K562 (cell line): ENCODE data around the gene POLR2H. TPM values are rescaled to one million over a fixed set of nuclear protein-coding genes. Genes with fewer than 3 reads are reported as not detected.

Experiments used
- ASH1L ChIP-seq: fragments of 450-650 bp; IDR thresholded peaks from 2 replicates; pipeline ENCODE4 v1.6.1; 2018; ENCODE audit warnings: borderline replicate concordance, mild to moderate bottlenecking, low read depth; ENCODE audit not compliant: partially characterized antibody
- BRD9 ChIP-seq: fragments of 450-650 bp; IDR thresholded peaks from 2 replicates; pipeline ENCODE4 v1.6.1; 2018; ENCODE audit warnings: low read depth; ENCODE audit not compliant: partially characterized antibody
- CBX8 ChIP-seq: fragments of 200-600 bp; sonication (generic); IDR thresholded peaks from 2 replicates; pipeline ENCODE4 v1.6.1; 2012; ENCODE audit warnings: borderline replicate concordance, mixed run types, low read depth, mild to moderate bottlenecking, moderate library complexity, mixed read lengths, low read length, control low read depth, inconsistent platforms; ENCODE audit not compliant: poor library complexity, severe bottlenecking; ENCODE audit errors: extremely low read depth
- COPS2 ChIP-seq: fragments of 450-650 bp; conservative IDR thresholded peaks from 2 replicates; pipeline ENCODE4 v1.6.1; 2016; ENCODE audit warnings: mild to moderate bottlenecking, moderate library complexity
- CXXC5 ChIP-seq: fragments of 250-450 bp; sonication (Bioruptor Pico); IDR thresholded peaks from 2 replicates; pipeline ENCODE4 v1.8.0; 2022; ENCODE audit warnings: inconsistent platforms, mild to moderate bottlenecking, moderate library complexity
- ELK3 ChIP-seq: fragments of 450-650 bp; formaldehyde crosslinking; IDR thresholded peaks from 2 replicates; pipeline ENCODE4 v1.4.0; 2020; ENCODE audit warnings: mild to moderate bottlenecking
- FIP1L1 ChIP-seq: fragments of 200-400 bp; formaldehyde crosslinking; IDR thresholded peaks from 2 replicates; pipeline ENCODE4 v1.6.1; 2018; ENCODE audit warnings: mild to moderate bottlenecking, low read depth, low read length; ENCODE audit not compliant: poor library complexity, severe bottlenecking
- FOXO4 ChIP-seq: fragments of 450-650 bp; formaldehyde crosslinking; IDR thresholded peaks from 2 replicates; pipeline ENCODE4 v1.4.0; 2020; ENCODE audit warnings: mild to moderate bottlenecking, moderate library complexity
- HMGN3 ChIP-seq: IDR thresholded peaks from 2 replicates; pipeline ENCODE4 v1.6.1; 2011; ENCODE audit warnings: borderline replicate concordance, low read depth, mild to moderate bottlenecking, mixed read lengths, low read length; ENCODE audit not compliant: insufficient read length; ENCODE audit errors: extremely low read depth
- MTA3 ChIP-seq: fragments of 450-650 bp; formaldehyde crosslinking; IDR thresholded peaks from 2 replicates; pipeline ENCODE4 v1.6.1; 2017; ENCODE audit warnings: mild to moderate bottlenecking, borderline replicate concordance
- NFATC3 ChIP-seq: fragments of 450-650 bp; IDR thresholded peaks from 2 replicates; pipeline ENCODE4 v1.6.1; 2017; ENCODE audit warnings: mild to moderate bottlenecking
- NFYB ChIP-seq: IDR thresholded peaks from 2 replicates; pipeline ENCODE4 v1.6.1; 2011; ENCODE audit warnings: mild to moderate bottlenecking, moderate library complexity; ENCODE audit not compliant: insufficient read length; ENCODE audit errors: extremely low read depth
- SOX6 ChIP-seq: fragments of 450-650 bp; IDR thresholded peaks from 2 replicates; pipeline ENCODE4 v1.6.1; 2014; ENCODE audit warnings: mild to moderate bottlenecking
- TAF9B ChIP-seq: fragments of 450-650 bp; IDR thresholded peaks from 2 replicates; pipeline ENCODE4 v1.6.1; 2018; ENCODE audit warnings: mild to moderate bottlenecking; ENCODE audit not compliant: partially characterized antibody
- XRCC3 ChIP-seq: fragments of 450-650 bp; IDR thresholded peaks from 2 replicates; pipeline ENCODE4 v1.6.1; 2017; ENCODE audit warnings: mild to moderate bottlenecking, moderate library complexity
- ZC3H8 ChIP-seq: fragments of 450-650 bp; IDR thresholded peaks from 2 replicates; pipeline ENCODE4 v1.6.1; 2017
- ZNF239 ChIP-seq: fragments of 250-450 bp; sonication (Bioruptor Pico); IDR thresholded peaks from 2 replicates; pipeline ENCODE4 v1.4.0; 2020; ENCODE audit warnings: mild to moderate bottlenecking
- ZNF277 ChIP-seq: fragments of 250-450 bp; sonication (Bioruptor Pico); IDR thresholded peaks from 2 replicates; pipeline ENCODE4 v1.8.0; 2022; ENCODE audit warnings: inconsistent platforms, mild to moderate bottlenecking, moderate library complexity, borderline replicate concordance
- ZNF282 ChIP-seq: sonication (generic); formaldehyde crosslinking; IDR thresholded peaks from 2 replicates; pipeline ENCODE4 v1.8.1; 2023; ENCODE audit warnings: missing genetic modification reagents
- ZNF584 ChIP-seq: fragments of 200-800 bp; sonication (Bioruptor generic); IDR thresholded peaks from 2 replicates; pipeline ENCODE4 v1.6.1; 2016; ENCODE audit warnings: low read depth, mild to moderate bottlenecking, missing genetic modification characterization, missing compliant biosample characterization
- polyA plus RNA-seq, 8 experiments: library from polyadenylated mRNA; depleted of rRNA in 4 of 8; stranded (reverse) in 5 of 8; unstranded in 3 of 8; fragments of >200 nt; fragmentation: Nextera tagmentation in 2 of 8; fragmentation: Illumina TruSeq in 1 of 8; extraction: Ambion mirVana in 2 of 8; extraction: Trizol in 1 of 8; gene quantifications; 2 replicates each; pipeline versions ENCODE4 v1.2.1 to v1.2.3, GENCODE V29; 2011 to 2014; ENCODE audit warnings: inconsistent platforms in 1 of 8, missing spikeins in 1 of 8
- total RNA-seq, 7 experiments: library from RNA; depleted of rRNA in 6 of 7; stranded (reverse); fragments of >200 nt in 6 of 7; fragmentation: Illumina TruSeq in 2 of 7; extraction: Trizol in 2 of 7; gene quantifications; 2 replicates each; pipeline versions ENCODE4 v1.2.1 to v1.2.3, GENCODE V29; 2011 to 2021; ENCODE audit warnings: low replicate concordance in 1 of 7
- TF ChIP-seq, protein P1 (sequence below): IDR thresholded peaks from 2 replicates; pipeline ENCODE4 v1.6.1; 2011; ENCODE audit not compliant: insufficient read length; ENCODE audit errors: extremely low read depth
- TF ChIP-seq, protein P2 (sequence below): sonication (generic); formaldehyde crosslinking; IDR thresholded peaks from 2 replicates; pipeline ENCODE4 v1.8.1; 2023; ENCODE audit warnings: mild to moderate bottlenecking, missing genetic modification reagents

POLR2H gene
- total and polyA plus RNA-seq, 9 of the 15 experiments (the other 6 are each of a cell fraction or from before 2014, with no cell fraction given), result 128 to 512 (median 220) TPM

GRCh38 chr3:184347321-184348056 lies 14.0 kb upstream of the POLR2H start (continued):
- TF ChIP-seq HMGN3, result no peak
- TF ChIP-seq CBX8, result no peak
- peak; percentile 27 for TF ChIP-seq BRD9
- no peak for TF ChIP-seq SOX6
- TF ChIP-seq NFYB, result no peak
- TF ChIP-seq ZC3H8, result no peak
- no peak for TF ChIP-seq ZNF584 (CRISPR knock-in tag)
- no peak for TF ChIP-seq MTA3
- no peak for TF ChIP-seq FIP1L1
- TF ChIP-seq CXXC5 (CRISPR knock-in tag), result no peak
- TF ChIP-seq TAF9B, result no peak
- TF ChIP-seq COPS2, result no peak
- no peak for TF ChIP-seq ELK3
- no peak for TF ChIP-seq ASH1L
- TF ChIP-seq FOXO4 (CRISPR knock-in tag), result no peak
- TF ChIP-seq NFATC3, result no peak
- no peak for TF ChIP-seq ZNF277
- TF ChIP-seq, protein P1, sequence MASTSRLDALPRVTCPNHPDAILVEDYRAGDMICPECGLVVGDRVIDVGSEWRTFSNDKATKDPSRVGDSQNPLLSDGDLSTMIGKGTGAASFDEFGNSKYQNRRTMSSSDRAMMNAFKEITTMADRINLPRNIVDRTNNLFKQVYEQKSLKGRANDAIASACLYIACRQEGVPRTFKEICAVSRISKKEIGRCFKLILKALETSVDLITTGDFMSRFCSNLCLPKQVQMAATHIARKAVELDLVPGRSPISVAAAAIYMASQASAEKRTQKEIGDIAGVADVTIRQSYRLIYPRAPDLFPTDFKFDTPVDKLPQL, result no peak
- TF ChIP-seq, protein P2, sequence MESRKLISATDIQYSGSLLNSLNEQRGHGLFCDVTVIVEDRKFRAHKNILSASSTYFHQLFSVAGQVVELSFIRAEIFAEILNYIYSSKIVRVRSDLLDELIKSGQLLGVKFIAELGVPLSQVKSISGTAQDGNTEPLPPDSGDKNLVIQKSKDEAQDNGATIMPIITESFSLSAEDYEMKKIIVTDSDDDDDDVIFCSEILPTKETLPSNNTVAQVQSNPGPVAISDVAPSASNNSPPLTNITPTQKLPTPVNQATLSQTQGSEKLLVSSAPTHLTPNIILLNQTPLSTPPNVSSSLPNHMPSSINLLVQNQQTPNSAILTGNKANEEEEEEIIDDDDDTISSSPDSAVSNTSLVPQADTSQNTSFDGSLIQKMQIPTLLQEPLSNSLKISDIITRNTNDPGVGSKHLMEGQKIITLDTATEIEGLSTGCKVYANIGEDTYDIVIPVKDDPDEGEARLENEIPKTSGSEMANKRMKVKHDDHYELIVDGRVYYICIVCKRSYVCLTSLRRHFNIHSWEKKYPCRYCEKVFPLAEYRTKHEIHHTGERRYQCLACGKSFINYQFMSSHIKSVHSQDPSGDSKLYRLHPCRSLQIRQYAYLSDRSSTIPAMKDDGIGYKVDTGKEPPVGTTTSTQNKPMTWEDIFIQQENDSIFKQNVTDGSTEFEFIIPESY (CRISPR knock-in tag), result no peak
- no peak for TF ChIP-seq ZNF239 (CRISPR knock-in tag)
- TF ChIP-seq XRCC3, result no peak
- TF ChIP-seq ZNF282 (CRISPR knock-in tag), result no peak
